Breast epithelium (tissue), 3 donors: Measurements from ENCODE around the gene FFAR1.

ENCODE experiments used
- POLR2AphosphoS5 ChIP-seq, 3 donors: sonication (generic); formaldehyde crosslinking; IDR thresholded peaks; one replicate each; pipeline ENCODE4 v1.6.1; 2017; ENCODE audit warnings: antibody characterized with exemption in 3 of 3
- TF ChIP-seq, protein P1 (sequence below), 3 donors: fragments of 450-650 bp; IDR thresholded peaks; one replicate each; pipeline ENCODE4 v1.5.1; 2016 to 2017; ENCODE audit warnings: antibody characterized with exemption in 3 of 3, mild to moderate bottlenecking in 3 of 3, moderate library complexity in 3 of 3

DNA sequence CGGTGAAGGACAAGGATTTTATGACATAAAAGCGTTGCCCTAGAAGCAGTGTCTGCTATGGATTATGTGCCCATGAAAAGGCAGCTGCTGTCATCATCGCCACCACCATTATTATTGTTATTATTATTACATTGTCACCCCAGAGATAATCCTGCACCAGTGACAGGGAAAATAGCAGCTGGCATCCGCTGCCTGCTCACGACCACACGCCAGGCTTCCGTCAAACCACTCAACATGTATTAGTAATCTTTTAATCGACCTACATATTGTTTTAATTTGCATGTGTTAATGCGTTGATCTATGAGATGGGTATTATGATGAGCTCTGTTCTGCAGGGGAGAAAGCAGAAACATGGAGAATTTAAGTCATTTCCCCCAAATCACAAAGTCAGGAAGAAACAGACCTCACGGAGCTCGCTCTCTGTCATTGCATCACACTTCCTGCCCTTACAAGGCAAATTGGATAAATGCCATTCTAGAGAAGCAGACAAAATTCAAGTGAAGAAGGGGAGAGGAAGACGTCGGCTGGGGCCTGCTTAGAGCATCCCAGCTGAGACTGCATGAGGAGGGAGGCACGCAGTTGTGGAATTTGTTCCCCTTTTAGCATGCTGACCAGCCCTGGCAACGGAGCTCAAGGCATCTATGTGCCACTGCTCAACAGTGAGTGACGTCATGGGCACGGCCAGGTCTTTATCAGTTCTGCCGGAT is 10.3 kb downstream of the FFAR1 start, which contains the start of gene FFAR3:
- TF ChIP-seq, protein P1, sequence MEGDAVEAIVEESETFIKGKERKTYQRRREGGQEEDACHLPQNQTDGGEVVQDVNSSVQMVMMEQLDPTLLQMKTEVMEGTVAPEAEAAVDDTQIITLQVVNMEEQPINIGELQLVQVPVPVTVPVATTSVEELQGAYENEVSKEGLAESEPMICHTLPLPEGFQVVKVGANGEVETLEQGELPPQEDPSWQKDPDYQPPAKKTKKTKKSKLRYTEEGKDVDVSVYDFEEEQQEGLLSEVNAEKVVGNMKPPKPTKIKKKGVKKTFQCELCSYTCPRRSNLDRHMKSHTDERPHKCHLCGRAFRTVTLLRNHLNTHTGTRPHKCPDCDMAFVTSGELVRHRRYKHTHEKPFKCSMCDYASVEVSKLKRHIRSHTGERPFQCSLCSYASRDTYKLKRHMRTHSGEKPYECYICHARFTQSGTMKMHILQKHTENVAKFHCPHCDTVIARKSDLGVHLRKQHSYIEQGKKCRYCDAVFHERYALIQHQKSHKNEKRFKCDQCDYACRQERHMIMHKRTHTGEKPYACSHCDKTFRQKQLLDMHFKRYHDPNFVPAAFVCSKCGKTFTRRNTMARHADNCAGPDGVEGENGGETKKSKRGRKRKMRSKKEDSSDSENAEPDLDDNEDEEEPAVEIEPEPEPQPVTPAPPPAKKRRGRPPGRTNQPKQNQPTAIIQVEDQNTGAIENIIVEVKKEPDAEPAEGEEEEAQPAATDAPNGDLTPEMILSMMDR (IDR thresholded peaks at IDR 0.05), result no peak
- TF ChIP-seq POLR2AphosphoS5 (IDR thresholded peaks at IDR 0.05), result no peak
